H9 (cell line): Measurements from ENCODE around the gene TRPC6. TPM values are rescaled to one million over a fixed set of nuclear protein-coding genes. Genes with fewer than 3 reads are reported as not detected.

Experiments used
- DNase-seq: peaks from one replicate; pipeline ENCODE4 v3.0.0-alpha.2; 2017
- H2AFZ ChIP-seq: one replicate; pipeline ENCODE4 v1.6.1; 2013; ENCODE audit warnings: mild to moderate bottlenecking, low read length, control low read depth, moderate library complexity
- H2AK5ac ChIP-seq: 2 replicates; pipeline ENCODE4 v1.6.1; 2013; ENCODE audit warnings: low read length, control low read depth, mixed read lengths; ENCODE audit not compliant: insufficient read length
- H2BK120ac ChIP-seq: one replicate; pipeline ENCODE4 v1.6.1; 2013; ENCODE audit warnings: low read depth, mild to moderate bottlenecking, low read length, control low read depth, inconsistent platforms; ENCODE audit not compliant: poor library complexity, severe bottlenecking
- H2BK12ac ChIP-seq: 2 replicates; pipeline ENCODE4 v1.6.1; 2013; ENCODE audit warnings: low read length, control low read depth, mixed read lengths, low read depth; ENCODE audit not compliant: insufficient read length
- H2BK15ac ChIP-seq: 2 replicates; pipeline ENCODE4 v1.6.1; 2013; ENCODE audit warnings: low read depth, low read length, control low read depth
- H2BK20ac ChIP-seq: one replicate; pipeline ENCODE4 v1.6.1; 2013; ENCODE audit warnings: low read depth, mild to moderate bottlenecking, low read length, control low read depth, inconsistent platforms; ENCODE audit not compliant: poor library complexity, severe bottlenecking
- H2BK5ac ChIP-seq: 2 replicates; pipeline ENCODE4 v1.6.1; 2013; ENCODE audit warnings: low read length, control low read depth, mixed read lengths; ENCODE audit not compliant: insufficient read length
- H3K14ac ChIP-seq: 2 replicates; pipeline ENCODE4 v1.6.1; 2013; ENCODE audit warnings: low read length, control low read depth; ENCODE audit not compliant: insufficient read depth
- H3K18ac ChIP-seq: 2 replicates; pipeline ENCODE4 v1.6.1; 2013; ENCODE audit warnings: low read depth, mild to moderate bottlenecking, mixed read lengths, low read length, control low read depth; ENCODE audit not compliant: insufficient read length
- H3K23ac ChIP-seq: 2 replicates; pipeline ENCODE4 v1.6.1; 2013; ENCODE audit warnings: low read length, control low read depth, mixed read lengths, low read depth; ENCODE audit not compliant: insufficient read length
- H3K23me2 ChIP-seq: 2 replicates; pipeline ENCODE4 v1.6.1; 2013; ENCODE audit warnings: low read depth, mild to moderate bottlenecking, mixed read lengths, low read length, control low read depth; ENCODE audit not compliant: insufficient read length, poor library complexity, severe bottlenecking
- H3K27ac ChIP-seq: 2 replicates; pipeline ENCODE4 v1.5.1; 2013; ENCODE audit warnings: low read length, control low read depth, mixed read lengths, low read depth; ENCODE audit not compliant: insufficient read length
- H3K27me3 ChIP-seq: 2 replicates; pipeline ENCODE4 v1.6.1; 2013; ENCODE audit warnings: low read length, control low read depth, inconsistent platforms; ENCODE audit not compliant: insufficient read depth
- H3K4ac ChIP-seq: 2 replicates; pipeline ENCODE4 v1.6.1; 2013; ENCODE audit warnings: low read depth, mild to moderate bottlenecking, control low read depth, inconsistent platforms, low read length, moderate library complexity
- H3K4me1 ChIP-seq: 2 replicates; pipeline ENCODE4 v1.6.1; 2013; ENCODE audit warnings: low read length, control low read depth, inconsistent platforms; ENCODE audit not compliant: insufficient read depth
- H3K4me2 ChIP-seq: 2 replicates; pipeline ENCODE4 v1.6.1; 2013; ENCODE audit warnings: low read length, control low read depth, mixed read lengths; ENCODE audit not compliant: insufficient read length, insufficient read depth
- H3K56ac ChIP-seq: 2 replicates; pipeline ENCODE4 v1.6.1; 2013; ENCODE audit warnings: low read depth, mild to moderate bottlenecking, mixed read lengths, low read length, control low read depth; ENCODE audit not compliant: insufficient read length
- H3K79me1 ChIP-seq: 2 replicates; pipeline ENCODE4 v1.6.1; 2013; ENCODE audit warnings: low read depth, mild to moderate bottlenecking, moderate library complexity, low read length, control low read depth, inconsistent platforms; ENCODE audit not compliant: insufficient read depth, poor library complexity, severe bottlenecking
- H3K79me2 ChIP-seq: 2 replicates; pipeline ENCODE4 v1.6.1; 2013; ENCODE audit warnings: low read length, control low read depth, inconsistent platforms; ENCODE audit not compliant: insufficient read depth
- H3K9ac ChIP-seq: 2 replicates; pipeline ENCODE4 v1.6.1; 2013; ENCODE audit warnings: low read length, control low read depth, mixed read lengths; ENCODE audit not compliant: insufficient read length; ENCODE audit errors: extremely low read depth
- H3K9me3 ChIP-seq: one replicate; pipeline ENCODE4 v1.6.1; 2013; ENCODE audit warnings: low read depth, low read length, inconsistent platforms; ENCODE audit not compliant: control insufficient read depth
- H3T11ph ChIP-seq: one replicate; pipeline ENCODE4 v1.6.1; 2013; ENCODE audit warnings: mild to moderate bottlenecking, low read length, control low read depth, inconsistent platforms
- H4K20me1 ChIP-seq: one replicate; pipeline ENCODE4 v1.6.1; 2013; ENCODE audit not compliant: control insufficient read depth, insufficient read length, insufficient read depth
- H4K5ac ChIP-seq: 2 replicates; pipeline ENCODE4 v1.6.1; 2013; ENCODE audit warnings: low read depth, mild to moderate bottlenecking, mixed read lengths, low read length, control low read depth; ENCODE audit not compliant: insufficient read length
- H4K8ac ChIP-seq: replicated peaks from 2 replicates; pipeline ENCODE4 v1.6.1; 2013; ENCODE audit warnings: low read length, control low read depth, mixed read lengths, low read depth; ENCODE audit not compliant: insufficient read length
- H4K91ac ChIP-seq: 2 replicates; pipeline ENCODE4 v1.6.1; 2013; ENCODE audit warnings: low read depth, mild to moderate bottlenecking, moderate library complexity, mixed read lengths, low read length, control low read depth; ENCODE audit not compliant: insufficient read length
- H3K27ac Mint-ChIP-seq, 3 experiments: 2 replicates in 2 of 3; 3 replicates in 1 of 3; pipeline ENCODE4 v1.8.0; 2020 to 2021; ENCODE audit warnings: mixed read lengths in 3 of 3, mild to moderate bottlenecking in 1 of 3, moderate library complexity in 1 of 3
- H3K27me3 Mint-ChIP-seq: 2 replicates; pipeline ENCODE4 v1.8.0; 2021; ENCODE audit warnings: low read depth, mild to moderate bottlenecking, moderate library complexity, mixed read lengths
- H3K36me3 Mint-ChIP-seq, 3 experiments: 2 replicates in 2 of 3; 3 replicates in 1 of 3; pipeline ENCODE4 v1.8.0; 2020 to 2021; ENCODE audit warnings: low read depth in 3 of 3, mixed read lengths in 3 of 3; ENCODE audit not compliant: insufficient read depth in 1 of 3
- H3K4me1 Mint-ChIP-seq, 2 experiments: 2 replicates each; pipeline ENCODE4 v1.8.0; 2020; ENCODE audit warnings: mixed read lengths in 2 of 2
- H3K4me3 Mint-ChIP-seq, 2 experiments: 2 replicates in 1 of 2; 3 replicates in 1 of 2; pipeline ENCODE4 v1.8.0; 2020 to 2021; ENCODE audit warnings: mild to moderate bottlenecking in 2 of 2, mixed read lengths in 2 of 2, moderate library complexity in 1 of 2
- H3K9me3 Mint-ChIP-seq, 2 experiments: 2 replicates in 1 of 2; 3 replicates in 1 of 2; pipeline ENCODE4 v1.8.0; 2020; ENCODE audit warnings: mild to moderate bottlenecking in 2 of 2, mixed read lengths in 2 of 2, moderate library complexity in 1 of 2
- WGBS: extraction: QIAGEN DNeasy Blood & Tissue Kit; methylation state at CpG from one replicate; pipeline ENCODE4 v1.1.7; 2013; ENCODE audit warnings: missing lambda C conversion rate, low lambda C conversion rate, mixed read lengths; ENCODE audit not compliant: insufficient read length; ENCODE audit errors: extremely low coverage; 5-methylcytosine and 5-hydroxymethylcytosine counted together
- total RNA-seq: library from RNA; stranded (reverse); gene quantifications from 2 replicates; pipeline ENCODE4 v1.2.1, GENCODE V29; 2021
- TF ChIP-seq, protein P1 (sequence below): fragments of 200-600 bp; sonication (generic); conservative IDR thresholded peaks from 3 replicates; pipeline ENCODE4 v1.8.0; 2021; ENCODE audit warnings: antibody characterized with exemption, mild to moderate bottlenecking

The TRPC6 gene
- total RNA-seq, 1 experiment from 2014 or later, result 14.4 TPM

DNA sequence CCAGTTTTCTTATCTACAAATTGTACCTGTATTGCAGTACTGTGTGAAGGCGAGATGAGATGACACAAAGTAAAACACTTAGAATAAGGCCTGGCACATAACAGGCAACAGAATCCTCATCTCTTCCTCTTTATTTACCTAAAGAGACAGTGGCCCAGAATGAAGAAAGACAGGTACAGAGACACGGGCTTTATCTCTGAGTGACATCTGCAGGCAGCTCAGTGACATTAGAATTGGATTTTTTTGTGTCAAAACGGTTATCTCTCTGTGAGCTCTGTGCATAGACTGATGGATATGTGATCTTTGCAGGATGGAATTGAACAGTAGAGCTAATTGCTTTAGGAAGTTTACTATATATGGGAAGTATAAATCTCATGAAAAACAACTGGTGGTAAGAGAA is 36.2 kb upstream of the TRPC6 start:
- Histone ChIP-seq H2BK5ac (no peak overlapping the region), H3K18ac (no peak overlapping the region), H4K91ac (no peak overlapping the region), H4K5ac (no peak overlapping the region), H3K79me1 (no peaks in the 10 kb centered on the region), H4K8ac (no peak overlapping the region), H3K9ac (no peak overlapping the region), H2AK5ac (no peak overlapping the region), H3K4ac (no peak overlapping the region), H3K23ac (no peak overlapping the region), H3K23me2 (no peaks in the 10 kb centered on the region), H4K20me1 (no peaks in the 10 kb centered on the region), H3K27ac (no peak overlapping the region), H3K27me3 (no peaks in the 10 kb centered on the region), H2BK15ac (no peak overlapping the region), H3K56ac (no peak overlapping the region), H3K14ac (no peak overlapping the region), H3T11ph (no peak overlapping the region), H3K9me3 (no peaks in the 10 kb centered on the region), H2BK20ac (no peak overlapping the region), H3K4me1 (0 out of 2 replicates have a peak, but pooled peaks cover 2% of the 10 kb centered on the region), H2AFZ (no peak overlapping the region), H3K79me2 (no peaks in the 10 kb centered on the region), H2BK12ac (no peak overlapping the region), H2BK120ac (no peak overlapping the region), H3K4me2 (no peak overlapping the region)
- H3K4me3 Mint-ChIP-seq, result no peak overlapping the region
- H3K9me3 Mint-ChIP-seq, result no peaks in the 10 kb centered on the region
- no peak overlapping the region for H3K27ac Mint-ChIP-seq
- H3K4me1 Mint-ChIP-seq, result peaks cover 8 to 10% of the 10 kb centered on the region in 2 experiments; a peak in 3 of 4 replicates
- no peak for DNase-seq
- WGBS, result no CpG with 5 or more reads among the region's 3 CpGs
- TF ChIP-seq, protein P1, sequence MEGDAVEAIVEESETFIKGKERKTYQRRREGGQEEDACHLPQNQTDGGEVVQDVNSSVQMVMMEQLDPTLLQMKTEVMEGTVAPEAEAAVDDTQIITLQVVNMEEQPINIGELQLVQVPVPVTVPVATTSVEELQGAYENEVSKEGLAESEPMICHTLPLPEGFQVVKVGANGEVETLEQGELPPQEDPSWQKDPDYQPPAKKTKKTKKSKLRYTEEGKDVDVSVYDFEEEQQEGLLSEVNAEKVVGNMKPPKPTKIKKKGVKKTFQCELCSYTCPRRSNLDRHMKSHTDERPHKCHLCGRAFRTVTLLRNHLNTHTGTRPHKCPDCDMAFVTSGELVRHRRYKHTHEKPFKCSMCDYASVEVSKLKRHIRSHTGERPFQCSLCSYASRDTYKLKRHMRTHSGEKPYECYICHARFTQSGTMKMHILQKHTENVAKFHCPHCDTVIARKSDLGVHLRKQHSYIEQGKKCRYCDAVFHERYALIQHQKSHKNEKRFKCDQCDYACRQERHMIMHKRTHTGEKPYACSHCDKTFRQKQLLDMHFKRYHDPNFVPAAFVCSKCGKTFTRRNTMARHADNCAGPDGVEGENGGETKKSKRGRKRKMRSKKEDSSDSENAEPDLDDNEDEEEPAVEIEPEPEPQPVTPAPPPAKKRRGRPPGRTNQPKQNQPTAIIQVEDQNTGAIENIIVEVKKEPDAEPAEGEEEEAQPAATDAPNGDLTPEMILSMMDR, result peak; percentile 28; the same call in 1 of the 3 replicates
- H3K36me3 Mint-ChIP-seq, result no peaks in the 10 kb centered on the region
- no peaks in the 10 kb centered on the region for H3K27me3 Mint-ChIP-seq
